NT2/D1 (cell line): Measurements from ENCODE around the gene WDR31.
"Not testable (repeated sequence)": the region's sequence is repeated elsewhere in the genome, so short reads cannot be mapped to it uniquely, and the experiment has no call there.

ENCODE experiments used
- DNase-seq: peaks from one replicate; pipeline ENCODE4 v3.0.0-alpha.2; 2011; ENCODE audit warnings: low read depth, low spot score
- H3K27me3 ChIP-seq: 2 replicates; pipeline ENCODE4 v1.6.0; 2011; ENCODE audit warnings: mild to moderate bottlenecking; ENCODE audit not compliant: insufficient read length, insufficient read depth
- H3K36me3 ChIP-seq: 2 replicates; pipeline ENCODE4 v1.6.1; 2011; ENCODE audit warnings: mild to moderate bottlenecking, low read length, mixed read lengths; ENCODE audit not compliant: insufficient read depth, insufficient read length
- H3K4me1 ChIP-seq: 2 replicates; pipeline ENCODE4 v1.5.1; 2011; ENCODE audit not compliant: insufficient read depth, insufficient read length
- H3K4me3 ChIP-seq: 2 replicates; pipeline ENCODE4 v1.5.1; 2011; ENCODE audit warnings: low read depth; ENCODE audit not compliant: insufficient read length
- H3K9ac ChIP-seq: 2 replicates; pipeline ENCODE4 v1.6.0; 2011; ENCODE audit warnings: low read depth; ENCODE audit not compliant: insufficient read length
- H3K9me3 ChIP-seq: 2 replicates; pipeline ENCODE4 v1.5.1; 2011; ENCODE audit warnings: mild to moderate bottlenecking, low read length; ENCODE audit not compliant: insufficient read depth
- SUZ12 ChIP-seq: IDR thresholded peaks from 2 replicates; pipeline ENCODE4 v1.6.1; 2011; ENCODE audit not compliant: insufficient read length, insufficient read depth; ENCODE audit errors: extremely low read depth
- YY1 ChIP-seq: IDR thresholded peaks from 2 replicates; pipeline ENCODE4 v1.6.1; 2011; ENCODE audit not compliant: insufficient read length, insufficient read depth
- ZNF274 ChIP-seq: IDR thresholded peaks from 2 replicates; pipeline ENCODE4 v1.6.1; 2011; ENCODE audit warnings: mild to moderate bottlenecking, low read depth, low read length

Gene WDR31

GRCh38 chr9:113373256-113373655, 33.2 kb upstream of the WDR31 start:
- TF ChIP-seq ZNF274 (no peak), YY1 (no peak), SUZ12 (no peak)
- Histone ChIP-seq H3K9ac (peak overlapping the region; percentile 26), H3K4me3 (no peak overlapping the region), H3K4me1 (peaks cover 19% of the 10 kb centered on the region), H3K27me3 (no peaks in the 10 kb centered on the region), H3K36me3 (peaks cover 37% of the 10 kb centered on the region), H3K9me3 (no peaks in the 10 kb centered on the region)
- no peak for DNase-seq

- no peak for DNase-seq
- Histone ChIP-seq H3K4me3 (no peak overlapping the region), H3K9me3 (no peaks in the 10 kb centered on the region), H3K9ac (no peak overlapping the region), H3K4me1 (peaks cover 19% of the 10 kb centered on the region), H3K27me3 (no peaks in the 10 kb centered on the region), H3K36me3 (peaks cover 37% of the 10 kb centered on the region)
- no peak for TF ChIP-seq ZNF274
- no peak for TF ChIP-seq YY1
- no peak for TF ChIP-seq SUZ12
These were observed 32.0 kb upstream of the WDR31 start for GRCh38 chr9:113372059-113372458.

- Histone ChIP-seq H3K9ac (no peak overlapping the region), H3K4me1 (peaks cover 19% of the 10 kb centered on the region), H3K36me3 (peaks cover 37% of the 10 kb centered on the region), H3K27me3 (no peaks in the 10 kb centered on the region), H3K4me3 (no peak overlapping the region), H3K9me3 (no peaks in the 10 kb centered on the region)
- TF ChIP-seq YY1 (no peak), SUZ12 (no peak), ZNF274 (no peak)
- DNase-seq: no peak
These were observed 30.8 kb upstream of the WDR31 start for GRCh38 chr9:113370806-113371325.

- H3K36me3 ChIP-seq: peaks cover 28% of the 10 kb centered on the region
- no peaks in the 10 kb centered on the region for H3K9me3 ChIP-seq
- no peak overlapping the region for H3K4me3 ChIP-seq
- TF ChIP-seq SUZ12: no peak
- no peak for TF ChIP-seq ZNF274
- no peak for TF ChIP-seq YY1
- peaks cover 15% of the 10 kb centered on the region for H3K4me1 ChIP-seq
- DNase-seq: no peak
- H3K27me3 ChIP-seq: no peaks in the 10 kb centered on the region
- no peak overlapping the region for H3K9ac ChIP-seq
These were observed 29.7 kb upstream of the WDR31 start for GRCh38 chr9:113369855-113370140.

GRCh38 chr9:113368982-113369854, 29.1 kb upstream of the WDR31 start:
- no peaks in the 10 kb centered on the region for H3K27me3 ChIP-seq
- no peak overlapping the region for H3K9ac ChIP-seq
- no peak for DNase-seq
- H3K36me3 ChIP-seq: peaks cover 23% of the 10 kb centered on the region
- no peak overlapping the region for H3K4me3 ChIP-seq
- H3K4me1 ChIP-seq: peaks cover 15% of the 10 kb centered on the region
- no peaks in the 10 kb centered on the region for H3K9me3 ChIP-seq
- TF ChIP-seq YY1 (no peak), SUZ12 (no peak), ZNF274 (no peak)

- no peaks in the 10 kb centered on the region for H3K27me3 ChIP-seq
- no peak for DNase-seq
These were observed 28.4 kb upstream of the WDR31 start for GRCh38 chr9:113368348-113368981.

GRCh38 chr9:113365652-113366051, 25.6 kb upstream of the WDR31 start:
- not testable (repeated sequence) for DNase-seq, H3K9ac ChIP-seq, H3K36me3 ChIP-seq, H3K9me3 ChIP-seq, H3K4me3 ChIP-seq, H3K27me3 ChIP-seq
- H3K4me1 ChIP-seq: peaks cover 10% of the 10 kb centered on the region

More at GRCh38 chr9:113368348-113368981, 28.4 kb upstream of the WDR31 start:
- peaks cover 15% of the 10 kb centered on the region for H3K36me3 ChIP-seq
- no peak overlapping the region for H3K9ac ChIP-seq
- H3K4me3 ChIP-seq: no peak overlapping the region
- TF ChIP-seq ZNF274: no peak
- peaks cover 8% of the 10 kb centered on the region for H3K4me1 ChIP-seq
- no peaks in the 10 kb centered on the region for H3K9me3 ChIP-seq
